HepG2 (cell line): ENCODE results near the gene ECHDC1. TPM values are rescaled to one million over a fixed set of nuclear protein-coding genes. Genes with fewer than 3 reads are reported as not detected.

Experiments
- polyA plus RNA-seq, 8 experiments: library from polyadenylated mRNA; depleted of rRNA in 3 of 8; stranded (reverse) in 7 of 8; unstranded in 1 of 8; fragments of >200 nt; fragmentation: Illumina TruSeq in 4 of 8; extraction: Trizol in 4 of 8; gene quantifications; 2 replicates each; pipeline versions ENCODE4 v1.2.1 to v1.2.3, GENCODE V29; 2011 to 2016; ENCODE audit warnings: low read depth in 4 of 8, missing spikeins in 1 of 8, mixed read lengths in 1 of 8; ENCODE audit not compliant: insufficient read depth in 1 of 8
- small RNA-seq, 3 experiments: library from RNA; depleted of rRNA; stranded (forward); fragments of <200 nt; gene quantifications; one replicate each; pipeline ENCODE3, GENCODE V24; 2012; ENCODE audit warnings: low read depth in 2 of 3, low replicate concordance in 1 of 3; ENCODE audit not compliant: insufficient read length in 3 of 3, insufficient read depth in 2 of 3
- total RNA-seq, 5 experiments: library from RNA; depleted of rRNA; stranded (reverse); fragments of >200 nt; fragmentation: Illumina TruSeq; extraction: Trizol; gene quantifications; 2 replicates each; pipeline ENCODE4 v1.2.3, GENCODE V29; 2016; ENCODE audit warnings: low read depth in 1 of 5

The ECHDC1 gene
- total and polyA plus RNA-seq, 2 of the 13 experiments (the other 11 are each of a cell fraction or from before 2014, with no cell fraction given) = 32.8 to 98.1 TPM

Small RNA genes within 50 kb of the gene (small RNA-seq; reads per million reads assigned to genes)
- 0 to 0.97 (median 0) reads per million in 3 experiments for gene RNA5SP217

Other genes starting within 250 kb of the ECHDC1 start
- gene RSPO3, start 224.9 kb downstream of the ECHDC1 start, total RNA-seq (2016; rRNA removed; fragmentation: Illumina TruSeq; extraction: Trizol) = not detected in 2 replicates
- not detected in 2 replicates for gene RSPO3, start 224.9 kb downstream of the ECHDC1 start, polyA plus RNA-seq (2011; rRNA removed)
- gene RNF146, start 76.7 kb downstream of the ECHDC1 start, total RNA-seq (2016; rRNA removed; fragmentation: Illumina TruSeq; extraction: Trizol) = 18.8 and 22.2 TPM in 2 replicates
- 27.6 and 28.1 TPM in 2 replicates for gene RNF146, start 76.7 kb downstream of the ECHDC1 start, polyA plus RNA-seq (2011; rRNA removed)
- not detected in 2 replicates for gene KIAA0408, start 115.8 kb upstream of the ECHDC1 start, total RNA-seq (2016; rRNA removed; fragmentation: Illumina TruSeq; extraction: Trizol)
- gene KIAA0408, start 115.8 kb upstream of the ECHDC1 start, polyA plus RNA-seq (2011; rRNA removed) = not detected in 2 replicates
- not detected in 2 replicates for gene C6orf58, start 233.6 kb upstream of the ECHDC1 start, total RNA-seq (2016; rRNA removed; fragmentation: Illumina TruSeq; extraction: Trizol)
- gene C6orf58, start 233.6 kb upstream of the ECHDC1 start, polyA plus RNA-seq (2011; rRNA removed) = not detected in 2 replicates